HG03060 (cell line): ENCODE data around the gene ALDH1L2.
"Not testable (repeated sequence)": the region's sequence is repeated elsewhere in the genome, so short reads cannot be mapped to it uniquely, and the experiment has no call there.

Source experiments
- ATAC-seq: cut with Tn5 transposase; IDR thresholded peaks from one replicate; pipeline ENCODE4 v1.9.1; 2021; ENCODE audit warnings: low read depth, moderate number of reproducible peaks; ENCODE audit not compliant: unreplicated experiment

ALDH1L2 gene

DNA sequence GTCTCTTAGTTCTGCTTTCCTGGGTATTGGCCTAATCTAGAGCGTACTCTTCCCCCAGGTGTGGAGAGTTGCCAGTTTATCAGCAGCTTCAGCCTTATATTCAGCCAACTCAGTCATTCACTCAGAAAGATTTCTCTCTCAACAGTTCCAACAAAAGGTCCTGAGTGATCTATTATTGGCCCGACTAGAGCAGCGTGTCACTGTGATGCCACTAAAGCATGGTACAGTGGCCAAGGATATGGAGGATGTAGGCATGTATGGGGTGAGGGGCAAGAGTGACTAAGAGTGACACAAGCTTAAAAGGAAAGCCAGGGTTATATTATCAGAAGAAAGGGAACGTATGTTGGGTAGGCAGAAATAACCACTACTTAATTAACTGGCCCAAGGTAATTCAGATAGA lies 93.3 kb downstream of the ALDH1L2 start:
- ATAC-seq = no peak

DNA sequence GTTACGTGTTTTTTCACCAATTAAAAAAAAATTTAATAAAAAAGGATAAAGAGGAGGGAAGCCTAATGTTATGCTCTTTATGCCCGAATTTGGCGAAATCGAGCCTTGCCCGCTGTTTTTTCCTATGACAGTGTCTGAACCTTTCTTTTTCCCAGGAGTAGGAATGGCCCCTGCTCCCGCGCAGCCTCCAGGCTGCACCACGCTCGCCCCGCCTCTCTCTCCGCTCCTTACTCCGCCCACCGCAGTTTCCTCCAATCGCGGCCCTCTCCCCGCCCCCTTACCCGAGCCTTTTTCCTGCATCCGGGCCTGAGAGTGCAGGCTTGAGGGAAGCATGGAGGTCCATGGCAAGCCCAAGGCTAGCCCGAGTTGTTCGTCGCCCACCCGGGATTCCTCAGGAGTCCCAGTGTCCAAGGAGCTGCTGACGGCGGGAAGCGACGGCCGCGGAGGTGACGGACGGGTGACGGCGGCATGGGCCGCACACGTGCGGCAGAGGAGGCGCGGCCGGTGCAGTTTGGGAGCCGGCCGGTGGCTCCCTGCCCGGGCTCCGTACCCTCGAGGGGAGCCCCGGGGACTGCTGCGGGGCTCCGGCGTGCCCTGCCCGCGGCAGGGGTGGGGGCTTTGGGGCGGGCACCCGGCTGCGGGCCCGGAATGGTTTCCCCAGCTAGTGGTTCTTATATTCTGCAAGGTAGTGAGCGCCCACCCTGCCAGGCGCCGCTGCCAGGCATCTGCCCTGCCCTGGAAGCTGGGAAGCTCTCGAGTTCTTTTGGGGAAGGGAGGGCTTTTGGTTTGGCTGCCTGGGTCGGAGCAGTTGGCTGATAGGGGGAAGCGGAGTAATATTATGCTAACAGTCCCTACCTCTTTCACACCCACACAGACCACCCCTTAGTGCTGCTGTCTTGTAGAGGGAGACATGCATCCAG lies 98.0 kb downstream of the ALDH1L2 start, which contains the start of gene NOPCHAP1:
TSS of gene NOPCHAP1 (plus strand) at position 295 of the 920 bp plus-strand sequence. CDS start at position 332, 37 bp downstream.
- ATAC-seq = peak; percentile 74

DNA sequence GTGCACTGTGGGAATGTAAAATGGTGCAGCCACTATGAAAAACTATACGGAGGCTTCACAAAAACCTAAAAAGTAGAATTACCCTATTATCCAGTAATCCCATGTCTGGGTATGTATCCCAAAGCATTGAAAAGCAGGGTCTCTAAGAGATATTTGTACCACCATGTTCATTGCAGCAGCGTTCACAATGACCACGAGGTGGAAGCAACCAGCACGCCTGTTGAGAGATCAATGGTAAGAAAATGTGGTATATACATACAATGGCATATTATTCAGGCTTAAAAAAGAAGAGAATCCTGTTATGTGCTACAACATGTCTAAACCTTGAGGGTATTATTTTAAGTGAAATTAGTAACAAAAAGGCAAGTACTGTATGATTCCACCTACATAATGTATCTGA lies 99.1 kb downstream of the ALDH1L2 start:
- no peak for ATAC-seq

DNA sequence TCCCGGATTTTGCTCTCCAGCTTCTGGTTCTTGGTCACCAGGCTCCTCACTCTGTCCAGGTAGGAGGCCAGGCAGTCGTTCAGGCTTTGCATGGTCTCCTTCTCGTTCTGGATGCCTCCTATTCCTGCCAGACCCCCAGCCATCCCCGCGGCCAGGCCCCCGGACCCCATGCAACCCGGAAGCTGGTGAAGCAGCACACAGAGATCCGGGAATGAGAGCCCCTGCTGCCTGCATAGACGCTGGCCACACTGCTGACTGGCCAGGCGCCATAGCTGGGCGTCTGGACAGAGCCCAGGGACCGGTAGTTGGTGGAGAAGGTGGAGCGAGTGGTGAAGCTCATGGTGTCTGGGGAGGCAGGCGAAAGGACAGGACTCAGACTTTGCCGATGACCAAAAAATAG lies 106.6 kb downstream of the ALDH1L2 start:
- not testable (repeated sequence) for ATAC-seq

DNA sequence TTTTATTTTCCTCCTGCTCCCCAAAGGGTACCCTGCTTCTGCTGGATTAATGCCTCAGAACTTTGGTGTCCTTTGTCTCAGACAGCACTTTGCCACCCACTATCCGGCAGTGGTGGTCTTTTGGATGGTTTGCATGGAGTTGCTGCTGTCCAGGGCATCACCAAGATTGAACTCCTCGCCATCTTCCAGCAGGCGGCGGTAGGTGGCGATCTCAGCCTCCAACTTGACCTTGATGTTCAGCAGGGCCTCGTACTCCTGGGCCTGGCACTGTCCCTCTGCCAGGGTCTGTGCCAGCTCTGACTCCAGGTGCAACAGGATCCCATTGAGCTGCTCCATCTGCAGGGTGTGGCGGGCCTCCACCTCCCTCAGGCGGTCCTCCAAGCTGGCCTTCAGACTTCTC lies 107.6 kb downstream of the ALDH1L2 start:
- no peak for ATAC-seq

DNA sequence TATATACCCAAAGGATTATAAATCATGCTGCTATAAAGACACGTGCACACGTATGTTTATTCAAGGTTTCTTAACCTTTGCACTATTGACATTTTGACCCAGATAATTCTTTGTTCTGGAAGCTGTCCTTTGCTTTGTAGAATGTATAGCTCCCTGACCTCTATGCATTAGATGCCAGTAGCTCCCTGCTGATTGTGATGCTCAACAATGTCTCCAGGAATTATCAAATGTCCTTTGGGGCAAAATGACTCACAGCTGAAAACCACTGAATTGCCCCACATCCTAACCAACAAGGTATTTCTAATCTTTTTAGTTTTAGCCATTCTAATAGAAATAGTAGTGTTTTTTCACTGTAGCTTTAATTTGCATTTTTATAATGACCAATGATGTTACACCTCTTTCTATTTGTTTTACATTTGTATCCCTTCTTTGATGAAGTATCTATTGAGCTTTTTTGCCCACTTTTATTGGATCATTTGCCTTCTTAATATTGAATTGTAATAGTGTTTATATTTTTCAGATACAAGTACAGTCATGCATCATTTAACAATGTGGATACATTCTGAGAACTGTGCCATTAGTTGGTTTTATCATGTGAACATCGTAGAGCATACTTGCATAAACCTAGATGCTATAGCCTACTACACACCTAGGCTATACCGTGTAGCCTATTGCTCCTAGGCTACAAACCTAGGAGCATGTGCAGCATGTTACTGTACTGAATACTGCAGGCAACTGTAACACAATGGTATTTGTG lies 108.5 kb downstream of the ALDH1L2 start:
- no peak for ATAC-seq

DNA sequence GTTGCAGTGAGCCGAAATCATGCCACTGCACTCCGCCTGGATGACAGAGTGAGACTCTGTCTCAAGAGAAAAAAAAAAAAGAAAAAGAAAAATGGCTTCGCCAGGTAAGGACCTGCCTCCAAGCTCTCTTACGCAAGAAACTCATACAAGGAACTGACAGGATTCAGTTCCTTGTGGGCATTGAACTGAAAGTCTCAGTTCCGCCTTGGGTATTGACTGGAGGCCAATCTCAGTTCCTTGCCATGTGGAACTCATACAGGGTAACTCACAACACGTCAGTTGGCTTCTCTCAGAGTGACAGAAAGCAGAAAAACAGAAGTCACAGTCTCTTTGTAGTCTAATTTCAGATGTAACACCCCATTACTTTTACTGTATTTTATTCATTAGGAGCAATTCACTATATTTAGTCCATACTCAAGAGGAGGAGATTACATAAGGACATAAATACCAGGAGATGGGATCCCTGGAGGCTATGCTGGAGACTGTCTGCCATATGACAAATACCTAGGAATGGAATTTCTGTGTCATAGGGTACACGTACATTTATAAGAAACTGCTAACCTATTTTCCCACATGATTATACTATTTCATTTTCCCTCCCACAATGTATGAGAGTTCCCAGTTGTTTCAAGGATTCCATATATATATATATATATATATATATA lies 109.5 kb downstream of the ALDH1L2 start:
- peak; percentile 98 for ATAC-seq

DNA sequence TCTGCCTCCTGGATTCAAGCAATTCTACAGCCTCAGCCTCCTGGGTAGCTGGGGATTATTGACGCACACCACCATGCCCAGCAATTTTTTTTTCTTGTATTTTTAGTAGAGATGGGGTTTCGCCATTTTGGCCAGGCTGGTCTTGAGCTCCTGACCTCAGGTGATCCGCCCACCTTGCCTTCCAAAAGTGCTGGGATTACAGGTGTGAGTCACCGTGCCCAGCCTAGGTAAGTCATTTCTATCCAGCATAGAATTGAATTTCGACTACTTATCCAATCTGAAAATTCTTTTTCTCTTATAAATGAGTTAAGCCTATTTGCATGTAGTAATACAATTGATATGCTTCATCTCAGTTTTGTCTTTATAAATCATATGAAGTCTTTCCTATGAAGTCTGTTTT lies 111.0 kb downstream of the ALDH1L2 start:
- no peak for ATAC-seq

DNA sequence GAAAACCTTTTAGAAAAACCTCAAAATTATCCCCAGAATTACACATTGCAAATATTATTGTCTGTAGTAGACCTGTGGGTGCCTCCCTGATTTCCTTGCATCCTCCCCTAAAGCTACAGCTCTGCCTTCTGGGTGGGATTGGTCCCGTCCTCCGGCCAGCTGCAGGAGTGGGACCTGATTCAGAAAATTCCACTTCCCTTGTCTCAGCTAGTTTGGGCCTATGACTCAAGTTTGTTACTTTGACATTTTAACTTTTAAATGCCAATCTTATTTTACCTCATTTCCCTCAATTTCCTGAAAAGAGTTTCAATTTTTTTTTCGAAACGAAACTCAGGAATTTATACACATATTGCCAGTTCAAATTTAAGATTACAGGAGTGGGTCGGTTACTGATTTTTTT lies 113.0 kb downstream of the ALDH1L2 start:
- no peak for ATAC-seq
